H9 (cell line): ENCODE measurements around the gene TRAF7. TPM values are rescaled to one million over a fixed set of nuclear protein-coding genes. Genes with fewer than 3 reads are reported as not detected.

Experiments
- DNase-seq: peaks from one replicate; pipeline ENCODE4 v3.0.0-alpha.2; 2017
- H2AFZ ChIP-seq: one replicate; pipeline ENCODE4 v1.6.1; 2013; ENCODE audit warnings: mild to moderate bottlenecking, low read length, control low read depth, moderate library complexity
- H2AK5ac ChIP-seq: 2 replicates; pipeline ENCODE4 v1.6.1; 2013; ENCODE audit warnings: low read length, control low read depth, mixed read lengths; ENCODE audit not compliant: insufficient read length
- H2BK120ac ChIP-seq: one replicate; pipeline ENCODE4 v1.6.1; 2013; ENCODE audit warnings: low read depth, mild to moderate bottlenecking, low read length, control low read depth, inconsistent platforms; ENCODE audit not compliant: poor library complexity, severe bottlenecking
- H2BK12ac ChIP-seq: 2 replicates; pipeline ENCODE4 v1.6.1; 2013; ENCODE audit warnings: low read length, control low read depth, mixed read lengths, low read depth; ENCODE audit not compliant: insufficient read length
- H2BK15ac ChIP-seq: 2 replicates; pipeline ENCODE4 v1.6.1; 2013; ENCODE audit warnings: low read depth, low read length, control low read depth
- H2BK20ac ChIP-seq: one replicate; pipeline ENCODE4 v1.6.1; 2013; ENCODE audit warnings: low read depth, mild to moderate bottlenecking, low read length, control low read depth, inconsistent platforms; ENCODE audit not compliant: poor library complexity, severe bottlenecking
- H2BK5ac ChIP-seq: 2 replicates; pipeline ENCODE4 v1.6.1; 2013; ENCODE audit warnings: low read length, control low read depth, mixed read lengths; ENCODE audit not compliant: insufficient read length
- H3K14ac ChIP-seq: 2 replicates; pipeline ENCODE4 v1.6.1; 2013; ENCODE audit warnings: low read length, control low read depth; ENCODE audit not compliant: insufficient read depth
- H3K18ac ChIP-seq: 2 replicates; pipeline ENCODE4 v1.6.1; 2013; ENCODE audit warnings: low read depth, mild to moderate bottlenecking, mixed read lengths, low read length, control low read depth; ENCODE audit not compliant: insufficient read length
- H3K23ac ChIP-seq: 2 replicates; pipeline ENCODE4 v1.6.1; 2013; ENCODE audit warnings: low read length, control low read depth, mixed read lengths, low read depth; ENCODE audit not compliant: insufficient read length
- H3K23me2 ChIP-seq: 2 replicates; pipeline ENCODE4 v1.6.1; 2013; ENCODE audit warnings: low read depth, mild to moderate bottlenecking, mixed read lengths, low read length, control low read depth; ENCODE audit not compliant: insufficient read length, poor library complexity, severe bottlenecking
- H3K27ac ChIP-seq: 2 replicates; pipeline ENCODE4 v1.5.1; 2013; ENCODE audit warnings: low read length, control low read depth, mixed read lengths, low read depth; ENCODE audit not compliant: insufficient read length
- H3K27me3 ChIP-seq: 2 replicates; pipeline ENCODE4 v1.6.1; 2013; ENCODE audit warnings: low read length, control low read depth, inconsistent platforms; ENCODE audit not compliant: insufficient read depth
- H3K4ac ChIP-seq: 2 replicates; pipeline ENCODE4 v1.6.1; 2013; ENCODE audit warnings: low read depth, mild to moderate bottlenecking, control low read depth, inconsistent platforms, low read length, moderate library complexity
- H3K4me1 ChIP-seq: 2 replicates; pipeline ENCODE4 v1.6.1; 2013; ENCODE audit warnings: low read length, control low read depth, inconsistent platforms; ENCODE audit not compliant: insufficient read depth
- H3K4me2 ChIP-seq: 2 replicates; pipeline ENCODE4 v1.6.1; 2013; ENCODE audit warnings: low read length, control low read depth, mixed read lengths; ENCODE audit not compliant: insufficient read length, insufficient read depth
- H3K56ac ChIP-seq: 2 replicates; pipeline ENCODE4 v1.6.1; 2013; ENCODE audit warnings: low read depth, mild to moderate bottlenecking, mixed read lengths, low read length, control low read depth; ENCODE audit not compliant: insufficient read length
- H3K79me1 ChIP-seq: 2 replicates; pipeline ENCODE4 v1.6.1; 2013; ENCODE audit warnings: low read depth, mild to moderate bottlenecking, moderate library complexity, low read length, control low read depth, inconsistent platforms; ENCODE audit not compliant: insufficient read depth, poor library complexity, severe bottlenecking
- H3K79me2 ChIP-seq: 2 replicates; pipeline ENCODE4 v1.6.1; 2013; ENCODE audit warnings: low read length, control low read depth, inconsistent platforms; ENCODE audit not compliant: insufficient read depth
- H3K9ac ChIP-seq: 2 replicates; pipeline ENCODE4 v1.6.1; 2013; ENCODE audit warnings: low read length, control low read depth, mixed read lengths; ENCODE audit not compliant: insufficient read length; ENCODE audit errors: extremely low read depth
- H3K9me3 ChIP-seq: one replicate; pipeline ENCODE4 v1.6.1; 2013; ENCODE audit warnings: low read depth, low read length, inconsistent platforms; ENCODE audit not compliant: control insufficient read depth
- H3T11ph ChIP-seq: one replicate; pipeline ENCODE4 v1.6.1; 2013; ENCODE audit warnings: mild to moderate bottlenecking, low read length, control low read depth, inconsistent platforms
- H4K20me1 ChIP-seq: one replicate; pipeline ENCODE4 v1.6.1; 2013; ENCODE audit not compliant: control insufficient read depth, insufficient read length, insufficient read depth
- H4K5ac ChIP-seq: 2 replicates; pipeline ENCODE4 v1.6.1; 2013; ENCODE audit warnings: low read depth, mild to moderate bottlenecking, mixed read lengths, low read length, control low read depth; ENCODE audit not compliant: insufficient read length
- H4K8ac ChIP-seq: replicated peaks from 2 replicates; pipeline ENCODE4 v1.6.1; 2013; ENCODE audit warnings: low read length, control low read depth, mixed read lengths, low read depth; ENCODE audit not compliant: insufficient read length
- H4K91ac ChIP-seq: 2 replicates; pipeline ENCODE4 v1.6.1; 2013; ENCODE audit warnings: low read depth, mild to moderate bottlenecking, moderate library complexity, mixed read lengths, low read length, control low read depth; ENCODE audit not compliant: insufficient read length
- H3K27ac Mint-ChIP-seq, 3 experiments: 2 replicates in 2 of 3; 3 replicates in 1 of 3; pipeline ENCODE4 v1.8.0; 2020 to 2021; ENCODE audit warnings: mixed read lengths in 3 of 3, mild to moderate bottlenecking in 1 of 3, moderate library complexity in 1 of 3
- H3K27me3 Mint-ChIP-seq: 2 replicates; pipeline ENCODE4 v1.8.0; 2021; ENCODE audit warnings: low read depth, mild to moderate bottlenecking, moderate library complexity, mixed read lengths
- H3K36me3 Mint-ChIP-seq, 3 experiments: 2 replicates in 2 of 3; 3 replicates in 1 of 3; pipeline ENCODE4 v1.8.0; 2020 to 2021; ENCODE audit warnings: low read depth in 3 of 3, mixed read lengths in 3 of 3; ENCODE audit not compliant: insufficient read depth in 1 of 3
- H3K4me1 Mint-ChIP-seq, 2 experiments: 2 replicates each; pipeline ENCODE4 v1.8.0; 2020; ENCODE audit warnings: mixed read lengths in 2 of 2
- H3K4me3 Mint-ChIP-seq, 2 experiments: 2 replicates in 1 of 2; 3 replicates in 1 of 2; pipeline ENCODE4 v1.8.0; 2020 to 2021; ENCODE audit warnings: mild to moderate bottlenecking in 2 of 2, mixed read lengths in 2 of 2, moderate library complexity in 1 of 2
- H3K9me3 Mint-ChIP-seq, 2 experiments: 2 replicates in 1 of 2; 3 replicates in 1 of 2; pipeline ENCODE4 v1.8.0; 2020; ENCODE audit warnings: mild to moderate bottlenecking in 2 of 2, mixed read lengths in 2 of 2, moderate library complexity in 1 of 2
- CTCF ChIP-seq: fragments of 200-600 bp; sonication (generic); conservative IDR thresholded peaks from 3 replicates; pipeline ENCODE4 v1.8.0; 2021; ENCODE audit warnings: antibody characterized with exemption, mild to moderate bottlenecking
- WGBS: extraction: QIAGEN DNeasy Blood & Tissue Kit; methylation state at CpG from one replicate; pipeline ENCODE4 v1.1.7; 2013; ENCODE audit warnings: missing lambda C conversion rate, low lambda C conversion rate, mixed read lengths; ENCODE audit not compliant: insufficient read length; ENCODE audit errors: extremely low coverage; 5-methylcytosine and 5-hydroxymethylcytosine counted together
- total RNA-seq: library from RNA; stranded (reverse); gene quantifications from 2 replicates; pipeline ENCODE4 v1.2.1, GENCODE V29; 2021

Gene TRAF7
- total RNA-seq, 1 experiment from 2014 or later: 108 TPM

DNA sequence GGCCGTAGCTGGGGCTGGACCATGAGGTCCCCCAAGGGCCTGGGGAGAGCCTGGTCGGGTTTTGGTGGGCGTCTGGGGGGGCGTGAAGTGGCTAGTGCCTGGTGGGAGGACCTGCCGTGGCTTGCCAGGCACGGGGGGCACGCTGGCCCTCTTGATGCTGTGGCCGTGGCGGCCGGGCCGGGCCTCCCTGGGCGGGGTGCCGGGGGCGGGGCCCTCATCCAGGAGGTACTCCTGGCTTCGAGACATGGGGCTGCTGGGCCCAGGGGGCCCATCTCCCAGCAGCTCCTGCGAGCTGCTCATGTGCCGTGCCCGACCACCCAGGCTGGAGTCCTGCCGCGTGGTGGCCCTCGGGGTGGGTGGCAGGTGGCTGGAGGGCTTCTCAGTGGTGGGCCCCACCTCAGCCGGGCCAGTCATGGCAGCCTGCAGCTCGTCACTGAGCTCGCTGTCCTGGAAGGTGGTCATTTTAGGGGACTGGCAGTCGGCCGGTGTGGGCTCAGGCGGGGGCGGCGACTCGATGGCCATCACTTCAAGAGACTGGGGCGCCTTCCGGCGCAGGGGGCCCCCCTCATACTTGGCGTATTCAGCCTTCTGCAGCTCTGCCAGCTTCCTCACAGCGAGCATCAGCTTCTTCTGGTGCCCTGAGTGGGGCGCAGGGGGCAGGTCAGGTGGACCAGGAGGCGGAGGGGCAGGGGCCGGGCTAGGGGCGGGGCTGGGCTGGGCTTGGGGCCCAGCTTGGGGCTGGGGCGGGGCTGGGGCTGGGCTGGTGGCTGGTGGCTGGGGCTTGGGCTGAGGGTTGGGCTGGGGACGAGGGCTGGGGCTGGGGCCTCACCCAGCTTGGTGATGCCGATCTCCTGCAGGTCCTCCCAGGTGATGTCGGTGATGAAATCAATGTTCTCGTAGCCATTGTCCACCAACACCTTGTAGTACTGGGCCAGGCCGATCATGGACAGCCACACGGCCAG is 25.7 kb downstream of the TRAF7 start:
- Histone ChIP-seq H2BK5ac (no peak overlapping the region), H3K18ac (no peak overlapping the region), H3K9me3 (no peaks in the 10 kb centered on the region), H3K4me1 (no peaks in the 10 kb centered on the region), H2BK15ac (no peak overlapping the region), H4K91ac (no peak overlapping the region), H3K23ac (no peak overlapping the region), H4K5ac (no peak overlapping the region), H2AK5ac (no peak overlapping the region), H3K79me1 (no peaks in the 10 kb centered on the region), H3K56ac (no peak overlapping the region), H3K14ac (no peak overlapping the region), H3K9ac (no peak overlapping the region), H4K20me1 (peaks cover 3% of the 10 kb centered on the region), H3K79me2 (no peaks in the 10 kb centered on the region), H3K4me2 (no peak overlapping the region), H2BK120ac (no peak overlapping the region), H2BK20ac (no peak overlapping the region), H3K27ac (no peak overlapping the region), H3K27me3 (no peaks in the 10 kb centered on the region), H4K8ac (no peak overlapping the region), H2BK12ac (no peak overlapping the region), H3T11ph (no peak overlapping the region), H3K23me2 (peaks cover under 1% of the 10 kb centered on the region), H2AFZ (no peak overlapping the region), H3K4ac (no peak overlapping the region)
- WGBS: no CpG with 5 or more reads among the region's 46 CpGs
- Mint-ChIP-seq H3K27me3 (no peaks in the 10 kb centered on the region), H3K4me1 (peaks cover 3 to 7% of the 10 kb centered on the region in 2 experiments), H3K4me3 (no peak overlapping the region), H3K9me3 (no peaks in the 10 kb centered on the region), H3K27ac (peak overlapping the region in 2 of 3 experiments; percentile 19 to 89; a peak in 2 of 7 replicates), H3K36me3 (peaks cover 0 to 17% (median 14%) of the 10 kb centered on the region in 3 experiments; a peak in 4 of 7 replicates)
- no peak for TF ChIP-seq CTCF
- peak; percentile 61 for DNase-seq
